ENCODE results near the gene ZNF274.

GRCh38 chr19:58154287-58154678 lies 28.6 kb upstream of the ZNF274 start:
- TF ChIP-seq POLR2AphosphoS5 (IDR thresholded peaks at IDR 0.05; ENCODE audit: insufficient read depth in 1 of 2, low read depth in 1 of 2) (no peak), CTCF (IDR thresholded peaks at IDR 0.05) (no peak), POLR2A (IDR thresholded peaks at IDR 0.05) (no peak)

All from vagina (tissue), 2 donors.